SW 1271 (cell line): ENCODE data around the gene F9.
A peak's percentile ranks its signal among the peaks of the same experiment; 100 is the strongest.
"Not testable (repeated sequence)": the region's sequence is repeated elsewhere in the genome, so short reads cannot be mapped to it uniquely, and the experiment has no call there.

ENCODE experiments used
- DNase-seq, 2 experiments: peaks; one replicate each; lab custom pipeline; 2025; lab: John Stamatoyannopoulos, UW

Gene F9

GRCh38 chrX:139530550-139530949 is at the start of gene F9:
F9 (plus strand) TSS chrX:139530739; CDS start chrX:139530765, 26 bp downstream.
- no peak for DNase-seq

- no peak for DNase-seq
These were observed 46.8 kb upstream of the F9 start for GRCh38 chrX:139483699-139484098.

- DNase-seq = no peak
These were observed 45.9 kb upstream of the F9 start for GRCh38 chrX:139484591-139484990.

GRCh38 chrX:139495324-139495723 is 35.2 kb upstream of the F9 start:
- no peak for DNase-seq

- DNase-seq = no peak
These were observed 24.2 kb upstream of the F9 start for GRCh38 chrX:139506333-139506732.

GRCh38 chrX:139508099-139508498 is 22.4 kb upstream of the F9 start:
- no peak for DNase-seq

GRCh38 chrX:139518475-139518874 is 12.1 kb upstream of the F9 start:
- no peak for DNase-seq

GRCh38 chrX:139528829-139529228 is 1.7 kb upstream of the F9 start:
- DNase-seq = not testable (repeated sequence)

GRCh38 chrX:139532834-139533233 is 2.3 kb downstream of the F9 start:
- no peak for DNase-seq

- DNase-seq = no peak
These were observed 2.9 kb downstream of the F9 start for GRCh38 chrX:139533444-139533843.

- no peak for DNase-seq
These were observed 8.6 kb downstream of the F9 start for GRCh38 chrX:139538907-139539790.

GRCh38 chrX:139542652-139543051 is 12.1 kb downstream of the F9 start:
- no peak for DNase-seq

GRCh38 chrX:139543920-139544319 is 13.4 kb downstream of the F9 start:
- DNase-seq = no peak

- DNase-seq = no peak
These were observed 14.1 kb downstream of the F9 start for GRCh38 chrX:139544591-139544990.

GRCh38 chrX:139554376-139554775 is 23.8 kb downstream of the F9 start:
- DNase-seq = no peak

- no peak for DNase-seq
These were observed 24.6 kb downstream of the F9 start for GRCh38 chrX:139554991-139555675.

- peak in 1 of 2 experiments; percentile 18 for DNase-seq
These were observed 29.0 kb downstream of the F9 start for GRCh38 chrX:139559383-139560042.

- no peak for DNase-seq
These were observed 29.7 kb downstream of the F9 start for GRCh38 chrX:139560221-139560620.

- no peak for DNase-seq
These were observed 32.7 kb downstream of the F9 start for GRCh38 chrX:139563251-139563650.

- no peak for DNase-seq
These were observed 36.4 kb downstream of the F9 start for GRCh38 chrX:139566981-139567380.

- no peak for DNase-seq
These were observed 50.5 kb downstream of the F9 start for GRCh38 chrX:139581068-139581467.

GRCh38 chrX:139585613-139586012 is 55.1 kb downstream of the F9 start:
- DNase-seq = no peak

- no peak for DNase-seq
These were observed 65.5 kb downstream of the F9 start for GRCh38 chrX:139596068-139596467.
